A549 (cell line): Measurements from ENCODE around the gene RAB3GAP1.

Experiments
- BHLHE40 ChIP-seq: IDR thresholded peaks from 2 replicates; pipeline ENCODE4 v1.6.1; 2012; ENCODE audit warnings: low read depth, low read length, inconsistent platforms
- CTCF ChIP-seq: fragments of >200 bp; sonication (Bioruptor Twin); formaldehyde crosslinking; IDR thresholded peaks from 3 replicates; pipeline ENCODE4 v1.5.1; 2016
- EP300 ChIP-seq, 2 experiments: fragments of >200 bp; sonication (Bioruptor Twin); formaldehyde crosslinking; IDR thresholded peaks; 2 replicates in 1 of 2; 3 replicates in 1 of 2; pipeline ENCODE4 v1.6.1; 2016 to 2017
- FOXS1 ChIP-seq: fragments of 250-450 bp; sonication (Bioruptor Pico); IDR thresholded peaks from 2 replicates; pipeline ENCODE4 v1.5.0; 2020; ENCODE audit warnings: mild to moderate bottlenecking, moderate library complexity
- MAX ChIP-seq: IDR thresholded peaks from 2 replicates; pipeline ENCODE4 v1.6.1; 2012
- NR3C1 ChIP-seq: fragments of >200 bp; sonication (Bioruptor Twin); formaldehyde crosslinking; IDR thresholded peaks from 3 replicates; pipeline ENCODE4 v1.6.1; 2017
- POLR2A ChIP-seq: IDR thresholded peaks from 2 replicates; pipeline ENCODE4 v1.6.1; 2012; ENCODE audit warnings: mild to moderate bottlenecking, low read length
- RFX5 ChIP-seq: fragments of 450-650 bp; IDR thresholded peaks from 2 replicates; pipeline ENCODE4 v1.7.1; 2014; ENCODE audit warnings: antibody characterized with exemption, mild to moderate bottlenecking, moderate library complexity
- SREBF2 ChIP-seq: fragments of 450-650 bp; IDR thresholded peaks from 2 replicates; pipeline ENCODE4 v1.6.1; 2014; ENCODE audit warnings: mild to moderate bottlenecking, moderate library complexity

GRCh38 chr2:135095591-135095990 lies 43.5 kb downstream of the RAB3GAP1 start:
- no peak for TF ChIP-seq FOXS1 (CRISPR knock-in tag)
- no peak for TF ChIP-seq CTCF
- TF ChIP-seq POLR2A: no peak
- no peak for TF ChIP-seq BHLHE40
- no peak for TF ChIP-seq MAX
- no peak for TF ChIP-seq NR3C1
- TF ChIP-seq EP300 (IDR thresholded peaks at IDR 0.05): no peak
- TF ChIP-seq SREBF2: no peak
- no peak for TF ChIP-seq RFX5
